Endothelial cell of umbilical vein (primary cell): Measurements from ENCODE around the gene PPP1R13L. TPM values are rescaled to one million over a fixed set of nuclear protein-coding genes. Genes with fewer than 3 reads are reported as not detected.

Experiments
- BruUV-seq: library from RNA; stranded (reverse); fragments of 400-500 nt; replicated peaks from 2 replicates; lab custom pipeline; 2021; lab: Mats Ljungman, UMichigan
- CTCF ChIA-PET: fragments of 300-600, 350-600 bp; sonication (Branson Sonifier 250); formaldehyde crosslinking; loops from one replicate; lab custom pipeline; 2021; ENCODE audit warnings: antibody characterized with exemption, inconsistent platforms; lab: Charles Lee
- POLR2A ChIA-PET: fragments of 300-600, 350-600 bp; sonication (Branson Sonifier 250); formaldehyde crosslinking; loops from one replicate; lab custom pipeline; 2021; ENCODE audit warnings: antibody characterized with exemption, inconsistent platforms; lab: Charles Lee
- DNase-seq: peaks from one replicate; pipeline ENCODE4 v3.0.0-alpha.2; 2011; ENCODE audit warnings: low read depth, low spot score
- FAIRE-seq: peaks from 2 replicates; lab custom pipeline; 2011; peaks lifted over from hg19 to GRCh38; lab: Jason Lieb, UNC
- H2AFZ ChIP-seq: 2 replicates; pipeline ENCODE4 v1.6.0; 2012; ENCODE audit warnings: low read depth, low read length, control low read depth, inconsistent platforms
- H3K27ac ChIP-seq: 2 replicates; pipeline ENCODE4 v1.5.1; 2011; ENCODE audit warnings: low read depth, mild to moderate bottlenecking, control low read depth, low read length, moderate library complexity; ENCODE audit not compliant: insufficient read depth
- H3K27me3 ChIP-seq, 2 experiments: 2 replicates each; pipeline versions ENCODE4 v1.6.0 to v1.6.1; 2011; ENCODE audit warnings: low read length in 2 of 2, mixed read lengths in 1 of 2; ENCODE audit not compliant: control insufficient read depth in 2 of 2, insufficient read depth in 2 of 2
- H3K36me3 ChIP-seq, 2 experiments: 2 replicates in 1 of 2; 3 replicates in 1 of 2; pipeline ENCODE4 v1.5.1; 2011; ENCODE audit warnings: low read length in 2 of 2, mild to moderate bottlenecking in 1 of 2, moderate library complexity in 1 of 2; ENCODE audit not compliant: control insufficient read depth in 2 of 2, insufficient read depth in 2 of 2; ENCODE audit errors: extremely low read depth in 1 of 2
- H3K4me1 ChIP-seq: 3 replicates; pipeline ENCODE4 v1.5.1; 2011; ENCODE audit warnings: mild to moderate bottlenecking, low read length; ENCODE audit not compliant: control insufficient read depth, insufficient read depth; ENCODE audit errors: extremely low read depth
- H3K4me2 ChIP-seq: 2 replicates; pipeline ENCODE4 v1.6.1; 2011; ENCODE audit warnings: low read length, control low read depth, mixed read lengths; ENCODE audit not compliant: insufficient read depth
- H3K4me3 ChIP-seq, 3 experiments: fragments of 200-600 bp in 1 of 3; sonication (generic), shearing (Covaris generic) in 1 of 3; replicated peaks in 1 of 3; 2 replicates each; pipeline ENCODE4 v1.5.1; 2011 to 2016; ENCODE audit warnings: control low read depth in 3 of 3, low read length in 3 of 3, mild to moderate bottlenecking in 2 of 3, inconsistent platforms in 1 of 3, low read depth in 1 of 3, moderate library complexity in 1 of 3; ENCODE audit not compliant: insufficient read depth in 1 of 3
- H3K79me2 ChIP-seq: 2 replicates; pipeline ENCODE4 v1.6.0; 2012; ENCODE audit warnings: low read length, inconsistent platforms; ENCODE audit not compliant: control insufficient read depth, insufficient read depth
- H3K9ac ChIP-seq: replicated peaks from 2 replicates; pipeline ENCODE3; 2011; ENCODE audit warnings: low read length, control low read depth; ENCODE audit not compliant: insufficient read depth; ENCODE audit errors: extremely low read depth
- H3K9me1 ChIP-seq: replicated peaks from 3 replicates; pipeline ENCODE4 v1.6.0; 2011; ENCODE audit warnings: mild to moderate bottlenecking, low read length; ENCODE audit not compliant: control insufficient read depth, insufficient read depth; ENCODE audit errors: extremely low read depth
- H3K9me3 ChIP-seq: replicated peaks from 2 replicates; pipeline ENCODE4 v1.5.1; 2012; ENCODE audit warnings: low read length, inconsistent platforms; ENCODE audit not compliant: control insufficient read depth, insufficient read depth
- H4K20me1 ChIP-seq: replicated peaks from 2 replicates; pipeline ENCODE3; 2011; ENCODE audit warnings: mild to moderate bottlenecking, low read length; ENCODE audit not compliant: control insufficient read depth, insufficient read depth; ENCODE audit errors: extremely low read depth
- EZH2 ChIP-seq: IDR thresholded peaks from 2 replicates; pipeline ENCODE4 v1.6.1; 2012; ENCODE audit warnings: borderline replicate concordance, low read depth, mild to moderate bottlenecking, moderate library complexity, low read length, inconsistent platforms; ENCODE audit not compliant: severe bottlenecking
- FOS ChIP-seq: IDR thresholded peaks from 2 replicates; pipeline ENCODE4 v1.6.1; 2011; ENCODE audit warnings: mild to moderate bottlenecking, low read length, moderate library complexity, borderline replicate concordance; ENCODE audit not compliant: insufficient read depth
- GATA2 ChIP-seq: IDR thresholded peaks from 2 replicates; pipeline ENCODE4 v1.7.0; 2011; ENCODE audit warnings: low read depth, mild to moderate bottlenecking, moderate library complexity, mixed read lengths, low read length; ENCODE audit not compliant: insufficient read length, insufficient read depth
- JUN ChIP-seq: IDR thresholded peaks from 2 replicates; pipeline ENCODE4 v1.6.1; 2011; ENCODE audit warnings: borderline replicate concordance, low read depth; ENCODE audit not compliant: insufficient read length, insufficient read depth
- MYC ChIP-seq: IDR thresholded peaks from one replicate; pipeline ENCODE4 v1.6.1; 2011; ENCODE audit warnings: mild to moderate bottlenecking, low read depth, low read length
- POLR2A ChIP-seq: IDR thresholded peaks from 2 replicates; pipeline ENCODE4 v1.6.1; 2012; ENCODE audit warnings: low read depth, mild to moderate bottlenecking, control low read depth, low read length
- POLR2AphosphoS5 ChIP-seq: IDR thresholded peaks from 2 replicates; pipeline ENCODE4 v1.6.1; 2012; ENCODE audit warnings: low read depth, mild to moderate bottlenecking, control low read depth, low read length, moderate library complexity; ENCODE audit not compliant: insufficient read depth
- dilution Hi-C: fragments of 300-500 bp; cut with MboI; formaldehyde crosslinking; loops from one replicate; pipeline ENCODE4 v1.15.0; 2019; ENCODE audit warnings: low sequenced_read_pairs; ENCODE audit not compliant: extremely low pct_ligation_motif_present
- intact Hi-C: fragments of 100-400 bp; cut with micrococcal nuclease; formaldehyde crosslinking; loops from one replicate; pipeline ENCODE4 v1.10.0; 2022
- polyA plus RNA-seq, 4 experiments: library from polyadenylated mRNA; depleted of rRNA in 3 of 4; stranded (reverse) in 3 of 4; unstranded in 1 of 4; fragments of >200 nt; gene quantifications; 2 replicates each; pipeline versions ENCODE4 v1.2.1 to v1.2.3, GENCODE V29; 2011 to 2012; ENCODE audit warnings: missing spikeins in 1 of 4
- total RNA-seq: library from RNA; stranded (reverse); gene quantifications from 2 replicates; pipeline ENCODE4 v1.2.3, GENCODE V29; 2021
- TF ChIP-seq, protein P1 (sequence below): IDR thresholded peaks from 2 replicates; pipeline ENCODE4 v1.6.1; 2011; ENCODE audit not compliant: insufficient read depth, insufficient read length
- TF ChIP-seq, protein P2 (sequence below), 2 donors: IDR thresholded peaks; 1 replicate in 1 of 2; 2 replicates in 1 of 2; pipeline ENCODE4 v1.5.1; 2011; ENCODE audit warnings: low read length in 2 of 2, mild to moderate bottlenecking in 2 of 2, moderate library complexity in 2 of 2, control low read depth in 1 of 2, inconsistent platforms in 1 of 2, low read depth in 1 of 2; ENCODE audit not compliant: insufficient read depth in 1 of 2; ENCODE audit errors: extremely low read depth in 1 of 2

The PPP1R13L gene
- total and polyA plus RNA-seq, 2 donors (not counting 3 experiments of a cell fraction or from before 2014, with no cell fraction given), result 28.5 to 77.4 TPM

DNA sequence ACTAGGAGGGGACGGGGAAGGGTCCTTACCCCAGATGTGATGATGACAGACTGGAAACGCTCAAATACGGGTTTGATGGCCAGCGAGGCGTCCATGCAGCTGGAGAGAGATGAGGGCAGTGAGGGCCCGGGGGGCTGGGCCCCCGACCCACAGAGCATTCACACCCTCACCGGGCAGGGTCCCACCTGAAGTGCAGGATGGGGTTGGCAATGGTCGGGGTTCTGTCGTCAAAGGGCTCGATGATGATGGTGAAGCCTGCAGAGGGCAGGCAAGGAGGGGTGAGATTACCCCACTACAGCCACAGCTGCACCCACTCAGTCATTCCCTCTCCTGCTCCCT, 47.5 kb downstream of the PPP1R13L start:
- no peak overlapping the region for H3K4me2 ChIP-seq
- DNase-seq, result no peak
- H3K27me3 ChIP-seq, result no peaks in the 10 kb centered on the region
- peaks cover 7 to 41% of the 10 kb centered on the region in 2 experiments for H3K36me3 ChIP-seq
- no peaks in the 10 kb centered on the region for H3K79me2 ChIP-seq
- H3K9me1 ChIP-seq, result no peaks in the 10 kb centered on the region
- no peak for FAIRE-seq
- ChIA-PET POLR2A (no interaction called here), CTCF (no interaction called here)
- intact Hi-C loops (no loop called here), dilution Hi-C loops (no loop called here)
- H3K4me3 ChIP-seq, result no peak overlapping the region
- no peak overlapping the region for H3K27ac ChIP-seq
- H3K9ac ChIP-seq, result no peak overlapping the region
- BruUV-seq, result no TSS peak
- no peaks in the 10 kb centered on the region for H3K9me3 ChIP-seq
- H2AFZ ChIP-seq, result no peak overlapping the region
- H4K20me1 ChIP-seq, result no peaks in the 10 kb centered on the region
- H3K4me1 ChIP-seq, result no peaks in the 10 kb centered on the region
- no peak for TF ChIP-seq POLR2A
- TF ChIP-seq, protein P1, sequence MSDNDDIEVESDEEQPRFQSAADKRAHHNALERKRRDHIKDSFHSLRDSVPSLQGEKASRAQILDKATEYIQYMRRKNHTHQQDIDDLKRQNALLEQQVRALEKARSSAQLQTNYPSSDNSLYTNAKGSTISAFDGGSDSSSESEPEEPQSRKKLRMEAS, result no peak
- TF ChIP-seq, protein P2, sequence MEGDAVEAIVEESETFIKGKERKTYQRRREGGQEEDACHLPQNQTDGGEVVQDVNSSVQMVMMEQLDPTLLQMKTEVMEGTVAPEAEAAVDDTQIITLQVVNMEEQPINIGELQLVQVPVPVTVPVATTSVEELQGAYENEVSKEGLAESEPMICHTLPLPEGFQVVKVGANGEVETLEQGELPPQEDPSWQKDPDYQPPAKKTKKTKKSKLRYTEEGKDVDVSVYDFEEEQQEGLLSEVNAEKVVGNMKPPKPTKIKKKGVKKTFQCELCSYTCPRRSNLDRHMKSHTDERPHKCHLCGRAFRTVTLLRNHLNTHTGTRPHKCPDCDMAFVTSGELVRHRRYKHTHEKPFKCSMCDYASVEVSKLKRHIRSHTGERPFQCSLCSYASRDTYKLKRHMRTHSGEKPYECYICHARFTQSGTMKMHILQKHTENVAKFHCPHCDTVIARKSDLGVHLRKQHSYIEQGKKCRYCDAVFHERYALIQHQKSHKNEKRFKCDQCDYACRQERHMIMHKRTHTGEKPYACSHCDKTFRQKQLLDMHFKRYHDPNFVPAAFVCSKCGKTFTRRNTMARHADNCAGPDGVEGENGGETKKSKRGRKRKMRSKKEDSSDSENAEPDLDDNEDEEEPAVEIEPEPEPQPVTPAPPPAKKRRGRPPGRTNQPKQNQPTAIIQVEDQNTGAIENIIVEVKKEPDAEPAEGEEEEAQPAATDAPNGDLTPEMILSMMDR (IDR thresholded peaks at IDR 0.05; ENCODE audit: extremely low read depth in 1 of 2, insufficient read depth in 1 of 2, low read depth in 1 of 2, low read length in 2 of 2), result no peak
- no peak for TF ChIP-seq JUN
- TF ChIP-seq EZH2, result no peak
- TF ChIP-seq FOS, result no peak
- TF ChIP-seq GATA2, result no peak
- TF ChIP-seq MYC, result no peak
- TF ChIP-seq POLR2AphosphoS5, result no peak
